OCI-LY7 (cell line): ENCODE results near the gene FAM131C. TPM values are rescaled to one million over a fixed set of nuclear protein-coding genes. Genes with fewer than 3 reads are reported as not detected.

Experiments
- BruUV-seq: library from RNA; stranded (reverse); fragments of 400-500 nt; replicated peaks from 2 replicates; lab custom pipeline; 2021; lab: Mats Ljungman, UMichigan
- CTCF ChIA-PET: fragments of 300-600 bp; sonication (Branson Sonifier 250); formaldehyde crosslinking; loops from one replicate; lab custom pipeline; 2022; ENCODE audit warnings: antibody characterized with exemption; ENCODE audit not compliant: unreplicated experiment; lab: Charles Lee
- POLR2A ChIA-PET: fragments of 300-600 bp; sonication (Branson Sonifier 250); formaldehyde crosslinking; loops from one replicate; lab custom pipeline; 2022; ENCODE audit warnings: antibody characterized with exemption; lab: Charles Lee
- DNase-seq: peaks from one replicate; pipeline ENCODE4 v3.0.0-alpha.2; 2015; ENCODE audit warnings: low spot score
- H2AFZ ChIP-seq: fragments of 200-600 bp; sonication (generic), shearing (Covaris generic); 2 replicates; pipeline ENCODE4 v1.6.1; 2014; ENCODE audit warnings: mild to moderate bottlenecking, antibody characterized with exemption, low read length, moderate library complexity
- H3K27ac ChIP-seq: fragments of 200-600 bp; sonication (generic); 2 replicates; pipeline ENCODE4 v1.5.1; 2014; ENCODE audit warnings: mixed run types, low read depth, mild to moderate bottlenecking, moderate library complexity, low read length, inconsistent platforms; ENCODE audit not compliant: poor library complexity, severe bottlenecking
- H3K36me3 ChIP-seq: fragments of 200-600 bp; sonication (generic); 2 replicates; pipeline ENCODE4 v1.6.1; 2014; ENCODE audit warnings: mild to moderate bottlenecking, antibody characterized with exemption, low read length, moderate library complexity, mixed read lengths; ENCODE audit not compliant: insufficient read depth
- H3K4me1 ChIP-seq: fragments of 200-600 bp; sonication (generic); 2 replicates; pipeline ENCODE4 v1.5.1; 2014; ENCODE audit warnings: mild to moderate bottlenecking, low read length; ENCODE audit not compliant: insufficient read depth, poor library complexity, severe bottlenecking
- H3K4me2 ChIP-seq: fragments of 200-600 bp; sonication (generic); 2 replicates; pipeline ENCODE4 v1.6.1; 2014; ENCODE audit warnings: mild to moderate bottlenecking, low read length
- H3K4me3 ChIP-seq: fragments of 200-600 bp; sonication (generic); 2 replicates; pipeline ENCODE4 v1.5.1; 2014; ENCODE audit warnings: mild to moderate bottlenecking, low read depth, low read length; ENCODE audit not compliant: poor library complexity, severe bottlenecking
- H3K79me2 ChIP-seq: fragments of 200-600 bp; sonication (generic); 2 replicates; pipeline ENCODE4 v1.6.1; 2016; ENCODE audit warnings: low read depth, mild to moderate bottlenecking, low read length, moderate library complexity, mixed read lengths; ENCODE audit not compliant: insufficient read depth
- H3K9me2 ChIP-seq: fragments of 200-600 bp; sonication (generic); 2 replicates; pipeline ENCODE4 v1.6.1; 2016; ENCODE audit warnings: mild to moderate bottlenecking, low read length, mixed read lengths; ENCODE audit not compliant: insufficient read depth
- H3K9me3 ChIP-seq: fragments of 200-600 bp; sonication (generic); 2 replicates; pipeline ENCODE4 v1.6.1; 2014; ENCODE audit warnings: mild to moderate bottlenecking, mixed run types, low read length, mixed read lengths
- H4K20me1 ChIP-seq: fragments of 200-600 bp; sonication (generic); 2 replicates; pipeline ENCODE4 v1.6.1; 2014; ENCODE audit warnings: mild to moderate bottlenecking, antibody characterized with exemption, low read length, moderate library complexity, mixed read lengths; ENCODE audit not compliant: insufficient read depth
- CTCF ChIP-seq: fragments of 200-600 bp; sonication (generic); conservative IDR thresholded peaks from 2 replicates; pipeline ENCODE4 v1.5.1; 2014; ENCODE audit warnings: mild to moderate bottlenecking, antibody characterized with exemption, low read length, moderate library complexity, mixed read lengths
- EZH2phosphoT487 ChIP-seq: fragments of 200-600 bp; sonication (generic); IDR thresholded peaks from 2 replicates; pipeline ENCODE4 v1.6.1; 2018; ENCODE audit warnings: low read depth, borderline replicate concordance, mild to moderate bottlenecking, mixed run types, antibody characterized with exemption, low read length, moderate library complexity, mixed read lengths
- intact Hi-C: fragments of 100-400 bp; cut with micrococcal nuclease; formaldehyde crosslinking; loops from one replicate; pipeline ENCODE4 v1.10.0; 2022; ENCODE audit not compliant: unreplicated experiment
- total RNA-seq, 2 experiments: library from RNA; depleted of rRNA in 1 of 2; stranded (reverse); fragments of >200 nt in 1 of 2; shearing (Covaris generic) in 1 of 2; gene quantifications; 2 replicates each; pipeline ENCODE4 v1.2.3, GENCODE V29; 2014 to 2022

FAM131C gene
- total RNA-seq, 2 experiments from 2014 or later: not detected

GRCh38 chr1:16092097-16092922, 18.9 kb upstream of the FAM131C start:
- intact Hi-C loops: no loop called here
- Histone ChIP-seq H3K79me2 (no peaks in the 10 kb centered on the region), H2AFZ (no peak overlapping the region), H3K4me2 (no peak overlapping the region), H3K9me3 (no peaks in the 10 kb centered on the region), H3K4me3 (no peak overlapping the region), H3K27ac (no peak overlapping the region), H4K20me1 (no peaks in the 10 kb centered on the region), H3K36me3 (no peaks in the 10 kb centered on the region), H3K9me2 (no peaks in the 10 kb centered on the region), H3K4me1 (no peaks in the 10 kb centered on the region)
- no TSS peak for BruUV-seq
- no peak for DNase-seq
- TF ChIP-seq EZH2phosphoT487: no peak
- TF ChIP-seq CTCF: no peak
- ChIA-PET POLR2A (interaction anchor here (0.6 kb wide), 1 partner anchor 169 kb away, joined by 3 read pairs; no protein-coding TSS in a partner anchor), CTCF (no interaction called here)

DNA sequence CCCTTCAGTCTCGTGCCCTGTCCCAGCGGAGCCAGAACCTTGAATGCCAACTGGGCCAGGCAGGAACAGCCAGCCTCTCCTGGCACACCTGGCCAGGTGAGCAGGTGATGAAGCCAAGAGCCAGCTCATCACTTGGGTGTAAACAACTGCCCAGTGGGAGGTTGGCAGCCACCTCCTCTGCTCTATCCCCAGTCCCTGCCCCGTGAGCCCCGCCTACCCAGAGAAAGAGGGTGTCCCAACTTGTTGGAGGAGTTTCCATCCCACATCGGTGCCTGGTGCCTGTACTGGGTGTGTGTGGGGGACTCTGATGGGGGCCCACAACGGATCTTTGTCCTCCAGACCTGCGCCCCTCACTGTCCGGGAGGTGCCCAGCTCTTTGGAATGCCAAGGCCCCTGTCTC, 17.8 kb upstream of the FAM131C start:
- Histone ChIP-seq H3K79me2 (no peaks in the 10 kb centered on the region), H3K9me2 (no peaks in the 10 kb centered on the region), H2AFZ (no peak overlapping the region), H4K20me1 (no peaks in the 10 kb centered on the region), H3K36me3 (no peaks in the 10 kb centered on the region), H3K27ac (no peak overlapping the region), H3K4me2 (no peak overlapping the region), H3K4me3 (no peak overlapping the region), H3K4me1 (no peaks in the 10 kb centered on the region), H3K9me3 (no peaks in the 10 kb centered on the region)
- ChIA-PET CTCF (no interaction called here), POLR2A (no interaction called here)
- DNase-seq: no peak
- TF ChIP-seq EZH2phosphoT487 (no peak), CTCF (no peak)
- intact Hi-C loops: no loop called here
- no TSS peak for BruUV-seq
